ENCODE data around the gene KLF13.

KLF13 gene

DNA sequence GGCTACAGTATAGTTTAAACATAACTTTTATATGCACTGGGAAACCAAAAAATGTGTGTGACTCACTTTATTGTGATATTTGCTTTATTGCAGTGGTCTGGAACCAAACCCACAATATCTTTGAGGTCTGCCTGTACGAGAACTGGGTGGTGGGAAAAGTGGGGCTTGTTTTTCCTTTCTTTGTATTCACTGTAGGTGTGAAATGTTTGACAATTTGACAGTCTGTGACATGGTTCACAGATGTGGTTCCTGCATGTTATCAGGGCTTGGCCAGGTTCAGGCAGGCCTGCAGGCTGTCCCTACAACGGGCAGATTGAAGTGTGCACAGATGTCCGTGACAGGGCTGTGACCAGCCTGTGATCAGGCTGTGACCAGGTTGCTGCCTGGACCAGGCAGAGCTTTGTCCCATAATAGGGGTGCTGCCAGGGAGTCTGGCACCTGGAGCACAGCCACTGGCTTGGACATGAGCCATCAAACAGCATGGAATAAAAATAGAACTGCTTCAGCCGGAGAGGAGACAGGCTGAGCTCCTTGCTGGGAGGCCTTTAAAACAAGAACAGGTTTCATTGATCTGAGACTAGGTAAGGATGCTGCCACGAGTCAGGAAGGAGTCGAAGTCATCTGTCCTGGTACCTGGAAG is 61.0 kb downstream of the KLF13 start:
- Histone ChIP-seq H2BK12ac (ENCODE audit: low read length) (peak overlapping the region; percentile 21), H3K9ac (ENCODE audit: low read length) (no peak overlapping the region), H3K4me2 (ENCODE audit: low read length) (no peak overlapping the region), H3K27me3 (ENCODE audit: insufficient read depth, low read length) (no peaks in the 10 kb centered on the region), H3K9me3 (ENCODE audit: insufficient read depth, low read depth, low read length) (peaks cover 7% of the 10 kb centered on the region), H3K4ac (ENCODE audit: low read depth, low read length) (no peak overlapping the region), H3K4me3 (ENCODE audit: low read depth, low read length) (no peak overlapping the region), H4K8ac (ENCODE audit: low read depth, low read length) (no peak overlapping the region), H3K18ac (ENCODE audit: low read length) (no peak overlapping the region), H3K14ac (ENCODE audit: low read length) (no peak overlapping the region), H3K79me1 (ENCODE audit: low read length) (peaks cover 18% of the 10 kb centered on the region), H2BK120ac (ENCODE audit: insufficient read depth, low read length, poor library complexity) (no peak overlapping the region), H2BK5ac (ENCODE audit: low read depth, low read length, poor library complexity) (no peak overlapping the region), H3K27ac (ENCODE audit: low read depth, low read length) (no peak overlapping the region), H2AK5ac (ENCODE audit: low read length) (no peak overlapping the region), H3K36me3 (ENCODE audit: control insufficient read depth in 1 of 2, insufficient read depth in 2 of 2, low read length in 2 of 2) (peaks cover 0 to 4% of the 10 kb centered on the region in 2 experiments), H4K12ac (ENCODE audit: low read depth, low read length) (no peak overlapping the region), H4K91ac (ENCODE audit: low read depth, low read length) (no peak overlapping the region), H3K4me1 (ENCODE audit: control insufficient read depth in 1 of 2, insufficient read depth in 2 of 2, low read length in 2 of 2) (peaks cover 4% of the 10 kb centered on the region in 2 experiments), H3K23ac (ENCODE audit: low read length) (no peak overlapping the region), H2AFZ (ENCODE audit: insufficient read depth, low read length, poor library complexity) (no peak overlapping the region), H3K79me2 (ENCODE audit: control insufficient read depth, insufficient read depth, low read length, poor library complexity) (peaks cover 5% of the 10 kb centered on the region)
- no CpG with 5 or more reads among the region's 6 CpGs for WGBS (ENCODE audit: extremely low coverage, insufficient coverage, insufficient read length)
- DNase-seq = no peak

DNA sequence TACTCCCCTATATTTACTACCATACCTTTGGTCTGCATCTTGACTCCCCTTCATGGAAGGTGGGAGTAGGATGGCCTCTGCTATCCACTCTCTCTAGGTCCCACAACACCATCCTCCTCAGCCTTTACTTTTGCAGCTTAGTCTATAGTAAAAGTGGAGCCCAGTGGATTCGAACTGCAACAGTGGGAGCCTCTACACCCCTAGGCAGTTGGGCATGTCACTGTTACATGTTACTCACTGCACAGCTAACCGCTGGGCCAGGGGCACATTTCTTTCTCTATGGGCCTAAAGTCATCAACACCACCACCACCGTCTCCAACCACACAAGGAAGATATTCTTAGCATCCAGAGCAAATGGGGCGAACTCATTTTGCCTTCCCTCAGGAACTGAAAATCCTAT is 62.9 kb downstream of the KLF13 start:
- no peak overlapping the region for H3K23ac ChIP-seq (ENCODE audit: low read length)
- H3K27me3 ChIP-seq (ENCODE audit: insufficient read depth, low read length) = no peaks in the 10 kb centered on the region
- no peak overlapping the region for H4K8ac ChIP-seq (ENCODE audit: low read depth, low read length)
- peak overlapping the region; percentile 13 for H2BK12ac ChIP-seq (ENCODE audit: low read length)
- no peak overlapping the region for H3K9ac ChIP-seq (ENCODE audit: low read length)
- peaks cover 7% of the 10 kb centered on the region for H3K79me2 ChIP-seq (ENCODE audit: control insufficient read depth, insufficient read depth, low read length, poor library complexity)
- peaks cover 0 to 2% of the 10 kb centered on the region in 2 experiments for H3K36me3 ChIP-seq (ENCODE audit: control insufficient read depth in 1 of 2, insufficient read depth in 2 of 2, low read length in 2 of 2)
- H3K4me3 ChIP-seq (ENCODE audit: low read depth, low read length) = no peak overlapping the region
- H4K91ac ChIP-seq (ENCODE audit: low read depth, low read length) = peak overlapping the region; percentile 45
- H3K4me2 ChIP-seq (ENCODE audit: low read length) = no peak overlapping the region
- peaks cover 8 to 10% of the 10 kb centered on the region in 2 experiments for H3K4me1 ChIP-seq (ENCODE audit: control insufficient read depth in 1 of 2, insufficient read depth in 2 of 2, low read length in 2 of 2)
- peaks cover 22% of the 10 kb centered on the region for H3K79me1 ChIP-seq (ENCODE audit: low read length)
- no peak overlapping the region for H2AK5ac ChIP-seq (ENCODE audit: low read length)
- peaks cover 6% of the 10 kb centered on the region for H3K9me3 ChIP-seq (ENCODE audit: insufficient read depth, low read depth, low read length)
- H2BK5ac ChIP-seq (ENCODE audit: low read depth, low read length, poor library complexity) = no peak overlapping the region
- DNase-seq = no peak
- H2BK120ac ChIP-seq (ENCODE audit: insufficient read depth, low read length, poor library complexity) = peak overlapping the region; percentile 21
- no peak overlapping the region for H2AFZ ChIP-seq (ENCODE audit: insufficient read depth, low read length, poor library complexity)
- H3K4ac ChIP-seq (ENCODE audit: low read depth, low read length) = no peak overlapping the region
- no peak overlapping the region for H3K14ac ChIP-seq (ENCODE audit: low read length)
- no peak overlapping the region for H4K12ac ChIP-seq (ENCODE audit: low read depth, low read length)
- H3K18ac ChIP-seq (ENCODE audit: low read length) = no peak overlapping the region
- no CpG with 5 or more reads among the region's 4 CpGs for WGBS (ENCODE audit: extremely low coverage, insufficient coverage, insufficient read length)
- no peak overlapping the region for H3K27ac ChIP-seq (ENCODE audit: low read depth, low read length)

DNA sequence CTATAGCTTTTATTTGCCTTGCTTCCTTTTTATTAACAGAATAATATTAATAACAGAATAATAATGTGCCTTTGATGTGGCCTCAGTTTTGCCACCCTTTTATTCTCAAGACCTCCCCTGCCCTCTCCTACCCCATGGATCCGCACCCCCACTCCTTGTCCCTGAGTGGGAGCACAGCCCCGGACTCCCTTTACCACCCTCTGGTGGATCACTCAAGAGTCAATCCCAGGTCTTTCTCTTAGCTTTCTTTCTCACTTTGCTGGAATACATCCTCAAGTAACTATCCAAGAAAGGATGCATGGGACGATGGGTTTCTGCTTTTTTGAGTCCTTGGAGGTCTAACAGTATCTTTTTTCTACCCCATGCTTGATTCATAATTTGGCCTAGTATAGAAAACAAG is 63.4 kb downstream of the KLF13 start:
- H2AFZ ChIP-seq (ENCODE audit: insufficient read depth, low read length, poor library complexity) = no peak overlapping the region
- H3K27ac ChIP-seq (ENCODE audit: low read depth, low read length) = peak overlapping the region; percentile 94
- peaks cover 22% of the 10 kb centered on the region for H3K79me1 ChIP-seq (ENCODE audit: low read length)
- peak overlapping the region; percentile 85 for H3K14ac ChIP-seq (ENCODE audit: low read length)
- H3K4me3 ChIP-seq (ENCODE audit: low read depth, low read length) = no peak overlapping the region
- H4K91ac ChIP-seq (ENCODE audit: low read depth, low read length) = peak overlapping the region; percentile 72
- H3K36me3 ChIP-seq (ENCODE audit: control insufficient read depth in 1 of 2, insufficient read depth in 2 of 2, low read length in 2 of 2) = no peaks in the 10 kb centered on the region
- peak overlapping the region; percentile 62 for H4K8ac ChIP-seq (ENCODE audit: low read depth, low read length)
- peak overlapping the region; percentile 82 for H2BK12ac ChIP-seq (ENCODE audit: low read length)
- no peak overlapping the region for H3K4me2 ChIP-seq (ENCODE audit: low read length)
- no peak overlapping the region for H2AK5ac ChIP-seq (ENCODE audit: low read length)
- no CpG with 5 or more reads among the region's 3 CpGs for WGBS (ENCODE audit: extremely low coverage, insufficient coverage, insufficient read length)
- no peak overlapping the region for H4K12ac ChIP-seq (ENCODE audit: low read depth, low read length)
- peaks cover 7% of the 10 kb centered on the region for H3K79me2 ChIP-seq (ENCODE audit: control insufficient read depth, insufficient read depth, low read length, poor library complexity)
- H2BK5ac ChIP-seq (ENCODE audit: low read depth, low read length, poor library complexity) = peak overlapping the region; percentile 91
- DNase-seq = no peak
- H3K18ac ChIP-seq (ENCODE audit: low read length) = no peak overlapping the region
- H3K4ac ChIP-seq (ENCODE audit: low read depth, low read length) = peak overlapping the region; percentile 27
- H3K9ac ChIP-seq (ENCODE audit: low read length) = no peak overlapping the region
- H3K27me3 ChIP-seq (ENCODE audit: insufficient read depth, low read length) = no peaks in the 10 kb centered on the region
- H3K4me1 ChIP-seq (ENCODE audit: control insufficient read depth in 1 of 2, insufficient read depth in 2 of 2, low read length in 2 of 2) = peaks cover 8 to 10% of the 10 kb centered on the region in 2 experiments
- H3K9me3 ChIP-seq (ENCODE audit: insufficient read depth, low read depth, low read length) = peaks cover 5% of the 10 kb centered on the region
- H2BK120ac ChIP-seq (ENCODE audit: insufficient read depth, low read length, poor library complexity) = peak overlapping the region; percentile 71
- H3K23ac ChIP-seq (ENCODE audit: low read length) = no peak overlapping the region

DNA sequence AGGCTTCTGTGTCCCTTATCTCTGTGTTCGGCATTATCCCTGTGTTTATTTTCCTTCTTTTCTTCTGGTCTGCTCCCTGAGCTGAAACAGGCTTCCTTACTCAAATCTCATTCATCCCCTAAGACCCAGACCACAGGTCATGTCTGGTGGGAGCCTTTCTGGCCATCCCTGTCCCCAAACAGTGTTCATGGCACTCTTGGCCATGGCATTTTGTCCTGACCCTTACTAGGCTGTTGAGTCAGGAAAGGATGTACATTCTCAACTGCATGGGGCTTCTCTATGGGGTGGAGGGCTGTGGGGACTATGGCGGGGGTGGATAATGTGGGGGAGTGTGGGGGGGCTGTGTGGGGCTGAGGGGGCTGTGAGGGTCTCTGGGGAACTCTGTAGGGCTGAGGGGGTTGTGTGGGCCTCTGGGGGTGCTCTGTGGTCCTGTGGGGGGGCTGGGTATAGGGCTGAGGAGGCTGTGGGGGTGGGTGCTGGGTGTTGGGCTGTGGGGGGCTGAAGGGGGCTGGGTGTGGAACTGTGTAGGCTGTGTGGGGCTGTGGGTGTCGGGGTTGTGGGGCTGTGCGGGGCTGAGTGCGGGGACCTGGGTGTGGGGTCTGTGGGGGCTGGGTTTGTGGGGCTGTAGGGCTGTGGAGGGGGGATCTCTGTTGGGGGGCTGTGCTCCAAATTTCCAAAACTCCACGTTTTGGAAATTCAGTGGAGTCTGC is 64.3 kb downstream of the KLF13 start:
- no peak overlapping the region for H2AK5ac ChIP-seq (ENCODE audit: low read length)
- peak overlapping the region; percentile 60 for H3K27ac ChIP-seq (ENCODE audit: low read depth, low read length)
- H2BK5ac ChIP-seq (ENCODE audit: low read depth, low read length, poor library complexity) = peak overlapping the region; percentile 68
- H3K36me3 ChIP-seq (ENCODE audit: control insufficient read depth in 1 of 2, insufficient read depth in 2 of 2, low read length in 2 of 2) = no peaks in the 10 kb centered on the region
- no peak overlapping the region for H2BK12ac ChIP-seq (ENCODE audit: low read length)
- H3K23ac ChIP-seq (ENCODE audit: low read length) = no peak overlapping the region
- DNase-seq = no peak
- peak overlapping the region; percentile 33 for H2BK120ac ChIP-seq (ENCODE audit: insufficient read depth, low read length, poor library complexity)
- H3K27me3 ChIP-seq (ENCODE audit: insufficient read depth, low read length) = no peaks in the 10 kb centered on the region
- H4K8ac ChIP-seq (ENCODE audit: low read depth, low read length) = no peak overlapping the region
- H3K14ac ChIP-seq (ENCODE audit: low read length) = no peak overlapping the region
- no CpG with 5 or more reads among the region's 6 CpGs for WGBS (ENCODE audit: extremely low coverage, insufficient coverage, insufficient read length)
- H3K4me1 ChIP-seq (ENCODE audit: control insufficient read depth in 1 of 2, insufficient read depth in 2 of 2, low read length in 2 of 2) = peaks cover 8 to 10% of the 10 kb centered on the region in 2 experiments
- H3K9ac ChIP-seq (ENCODE audit: low read length) = no peak overlapping the region
- H3K18ac ChIP-seq (ENCODE audit: low read length) = no peak overlapping the region
- H3K4ac ChIP-seq (ENCODE audit: low read depth, low read length) = no peak overlapping the region
- peaks cover 7% of the 10 kb centered on the region for H3K79me2 ChIP-seq (ENCODE audit: control insufficient read depth, insufficient read depth, low read length, poor library complexity)
- peak overlapping the region; percentile 61 for H4K91ac ChIP-seq (ENCODE audit: low read depth, low read length)
- H2AFZ ChIP-seq (ENCODE audit: insufficient read depth, low read length, poor library complexity) = no peak overlapping the region
- no peak overlapping the region for H3K4me2 ChIP-seq (ENCODE audit: low read length)
- H4K12ac ChIP-seq (ENCODE audit: low read depth, low read length) = no peak overlapping the region
- H3K4me3 ChIP-seq (ENCODE audit: low read depth, low read length) = no peak overlapping the region
- H3K79me1 ChIP-seq (ENCODE audit: low read length) = peaks cover 22% of the 10 kb centered on the region
- H3K9me3 ChIP-seq (ENCODE audit: insufficient read depth, low read depth, low read length) = peaks cover 5% of the 10 kb centered on the region
